Activated CD4-positive, alpha-beta T cell treated with anti-CD3 and anti-CD28 coated beads for 1 hour (primary cell): ENCODE measurements around the gene EMC8.
A peak's percentile ranks its signal among the peaks of the same experiment; 100 is the strongest.
"Not testable (repeated sequence)": the region's sequence is repeated elsewhere in the genome, so short reads cannot be mapped to it uniquely, and the experiment has no call there.

Source experiments
- DNase-seq: peaks from one replicate; pipeline ENCODE4 v3.0.0-alpha.2; 2020

EMC8 gene

DNA sequence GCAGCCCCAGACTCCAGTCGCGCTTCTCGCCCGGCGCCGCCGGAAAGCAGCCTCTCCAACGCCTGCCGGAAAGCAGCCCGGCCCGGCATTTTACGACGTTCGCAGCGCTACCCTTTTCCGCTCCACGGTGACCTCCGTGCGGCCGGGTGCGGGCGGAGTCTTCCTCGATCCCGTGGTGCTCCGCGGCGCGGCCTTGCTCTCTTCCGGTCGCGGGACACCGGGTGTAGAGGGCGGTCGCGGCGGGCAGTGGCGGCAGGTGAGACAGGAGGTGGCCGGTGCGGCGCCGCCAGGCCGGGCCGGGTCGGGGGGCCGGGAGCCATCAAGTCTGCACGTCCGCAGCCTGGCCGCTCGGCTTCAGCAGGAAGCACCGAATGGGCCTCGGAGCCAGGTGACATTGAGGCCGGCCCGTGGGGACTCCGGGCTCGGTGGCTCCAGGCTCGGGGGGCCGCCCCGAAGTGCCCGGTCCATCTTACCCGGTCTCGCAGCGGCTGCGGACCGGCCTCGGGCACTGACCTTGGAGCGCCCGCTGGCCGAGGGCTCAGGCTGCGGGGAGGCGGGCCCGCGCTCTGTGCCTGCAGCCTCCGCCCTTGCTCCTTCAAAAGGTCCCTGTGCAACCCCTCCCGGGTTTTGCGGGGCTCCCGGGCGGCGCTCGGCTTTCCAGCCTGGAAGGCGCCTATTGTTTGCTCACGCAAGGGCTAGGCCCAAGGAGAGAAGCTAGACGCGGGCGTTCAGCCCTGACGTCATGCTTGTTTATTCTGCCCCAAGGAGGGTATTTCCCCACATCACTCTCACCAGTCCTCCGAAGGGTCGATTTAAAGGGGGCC is at the start of gene EMC8, which contains the start of gene COX4I1:
EMC8 (minus strand) TSS at position 48 of the 824 bp plus-strand sequence. CDS start 249 bp downstream, outside the sequence.
COX4I1 (plus strand) TSS at position 199 of the 824 bp plus-strand sequence. CDS start 1,511 bp downstream, outside the sequence.
- DNase-seq = peak; percentile 86

GRCh38 chr16:85848986-85849385 is 49.6 kb upstream of the EMC8 start:
- DNase-seq = no peak

DNA sequence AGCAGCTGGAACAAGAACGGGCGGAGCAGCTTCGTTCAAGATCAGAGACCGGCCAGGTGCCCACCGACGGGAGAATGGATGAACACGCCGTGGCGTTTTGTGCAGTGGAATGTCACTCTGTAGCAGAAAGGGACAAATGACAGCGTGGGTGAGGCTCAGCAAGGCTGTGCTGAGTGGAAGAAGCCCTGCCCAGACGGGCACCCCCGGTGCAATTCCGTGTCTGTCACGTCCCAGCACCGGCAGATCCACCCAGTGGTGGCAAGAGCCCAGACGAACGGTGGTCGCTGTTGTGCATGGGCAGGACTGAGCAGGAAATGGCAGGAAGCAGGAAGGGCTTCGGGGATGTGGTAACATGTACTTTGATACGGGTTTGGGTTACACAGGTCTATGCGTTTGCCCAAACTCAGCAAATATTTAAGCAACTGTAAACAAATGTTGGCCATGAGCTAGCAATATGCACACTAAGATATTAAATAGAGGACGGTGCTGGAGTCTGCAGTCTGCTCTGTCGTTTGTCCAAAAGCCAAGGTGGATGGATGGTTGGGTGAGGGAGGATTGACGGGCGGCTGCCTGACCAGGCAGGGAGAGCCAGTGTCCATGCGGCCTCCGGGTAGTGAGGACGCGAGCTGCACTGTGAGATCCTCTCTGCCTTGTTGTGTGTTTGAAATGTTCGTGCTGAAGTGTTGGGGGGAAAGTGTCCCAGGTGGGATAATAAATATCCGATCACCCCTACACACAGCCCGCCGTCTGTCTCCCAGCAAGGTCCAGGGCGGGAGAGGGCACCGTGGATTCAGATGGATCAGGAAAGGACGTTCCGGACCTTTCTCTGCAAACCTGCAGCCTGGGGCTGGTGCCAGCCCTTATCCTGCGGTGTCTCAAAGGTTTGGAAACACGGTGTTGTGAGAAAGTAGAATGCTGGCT is 48.6 kb upstream of the EMC8 start:
- DNase-seq = no peak

DNA sequence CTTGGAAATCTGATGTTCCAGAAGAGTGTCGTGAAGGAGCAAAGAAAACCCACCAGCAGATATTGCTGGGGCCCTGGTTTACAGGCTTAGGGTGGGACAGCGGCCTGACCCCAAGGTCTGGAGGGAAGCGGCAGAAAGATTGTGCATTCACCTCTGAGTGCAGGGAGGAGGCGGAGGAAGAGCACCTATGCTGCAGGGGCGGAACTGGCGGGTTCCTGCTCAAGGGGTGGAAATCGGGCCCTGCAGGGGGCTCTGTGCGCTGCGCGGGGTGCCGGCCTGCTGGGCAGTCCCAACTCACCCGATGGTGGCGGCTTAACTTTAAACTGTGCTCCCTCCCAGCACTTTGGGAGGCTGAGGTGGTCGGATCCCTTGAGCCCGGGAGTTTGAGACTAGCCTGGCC is 47.7 kb upstream of the EMC8 start:
- DNase-seq = no peak

DNA sequence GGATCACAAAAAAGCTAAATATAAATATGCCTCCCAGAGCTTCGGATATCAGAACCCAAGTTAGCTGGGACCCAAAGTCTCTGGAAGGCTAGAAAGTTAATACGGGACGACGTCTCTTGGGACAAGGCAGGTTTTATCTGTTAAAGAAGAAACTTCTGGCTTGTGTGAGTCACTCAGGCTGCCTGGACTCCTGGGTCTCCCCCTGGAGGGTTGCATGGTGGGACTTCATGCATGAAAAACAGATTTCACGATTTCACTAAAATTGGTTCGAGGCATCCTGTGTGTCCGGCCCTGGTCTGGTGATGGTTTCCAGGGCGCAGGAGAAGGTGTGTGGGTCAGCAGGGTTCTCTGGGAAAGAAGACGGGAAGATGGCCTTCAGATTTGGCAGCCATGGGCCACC is 47.1 kb upstream of the EMC8 start:
- DNase-seq = no peak

DNA sequence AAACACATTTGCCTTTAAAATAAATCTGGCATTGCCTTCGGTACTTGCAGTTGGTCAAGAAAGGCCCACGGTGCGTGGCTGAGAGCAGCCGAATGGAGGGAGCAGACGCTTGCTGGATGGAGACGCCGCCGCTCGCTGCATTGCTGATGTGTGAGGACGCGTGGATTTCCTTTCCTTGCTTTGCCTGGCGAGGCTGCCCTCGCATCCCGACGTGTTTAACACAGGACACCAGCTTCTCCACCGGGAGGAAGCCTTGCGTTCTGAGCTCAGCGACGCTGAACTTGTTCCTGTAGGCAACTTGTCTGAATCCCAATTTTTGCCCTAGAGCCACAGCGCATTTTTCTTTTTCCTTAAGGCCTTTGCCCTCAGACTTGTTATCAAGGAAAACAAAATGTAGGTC is 45.9 kb upstream of the EMC8 start:
- DNase-seq = no peak

- DNase-seq = no peak
Measured at GRCh38 chr16:85844786-85845185, 45.4 kb upstream of the EMC8 start.

- DNase-seq = no peak
Measured at GRCh38 chr16:85844169-85844481, 44.8 kb upstream of the EMC8 start.

DNA sequence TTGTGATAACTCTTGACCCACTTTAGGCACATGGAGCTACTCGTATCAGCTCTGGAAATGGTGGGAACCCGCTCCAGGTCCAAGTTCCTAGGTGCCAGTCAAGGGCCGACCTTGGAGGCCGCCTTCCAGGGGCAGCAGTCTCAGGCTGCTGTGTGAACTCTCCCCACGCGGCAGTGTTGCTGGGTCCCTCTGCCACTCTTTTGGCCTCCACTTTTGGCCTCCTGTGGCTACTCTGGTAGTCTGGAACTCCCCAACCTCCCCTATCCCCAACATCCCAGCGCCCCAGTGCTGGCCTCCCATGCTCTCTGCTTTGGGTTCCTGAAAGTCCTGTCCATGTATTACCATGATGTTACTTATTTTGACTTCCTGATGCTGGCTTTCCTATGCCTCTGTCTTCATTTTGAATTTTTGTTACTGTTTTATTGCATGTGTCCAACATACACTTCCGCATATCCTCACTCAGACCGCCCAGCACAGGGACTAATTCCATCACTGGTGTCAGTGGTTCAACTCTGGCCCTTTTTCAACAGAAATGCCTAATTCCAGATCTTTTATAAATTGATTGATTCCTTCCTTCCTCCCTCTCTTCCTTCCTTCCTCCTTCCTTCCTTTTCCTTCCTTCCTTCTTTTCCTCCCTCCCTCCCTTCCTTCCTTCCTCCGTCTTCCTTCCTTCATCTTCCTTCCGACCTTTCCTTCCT is 44.3 kb upstream of the EMC8 start:
- DNase-seq = no peak

GRCh38 chr16:85842848-85843247 is 43.5 kb upstream of the EMC8 start:
- DNase-seq = no peak

DNA sequence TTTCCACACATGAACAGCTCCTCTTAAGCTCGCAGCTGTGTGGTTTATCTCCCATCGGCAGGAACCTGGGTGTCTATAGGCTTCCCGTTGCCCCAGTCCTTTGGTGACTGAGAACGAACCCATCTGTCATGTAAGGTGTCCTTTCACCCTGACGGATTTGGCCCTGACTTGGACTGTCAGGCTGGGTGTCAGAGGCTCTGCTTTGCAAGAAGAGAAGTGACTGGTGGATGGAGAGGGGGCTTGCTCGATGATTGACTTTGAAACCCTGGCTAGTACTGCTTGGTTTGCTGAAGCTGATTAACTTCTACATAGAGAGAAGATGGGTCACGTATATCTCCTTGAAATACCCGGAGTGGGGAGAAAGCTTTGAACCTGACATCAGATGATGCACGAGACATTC is 43.1 kb upstream of the EMC8 start:
- DNase-seq = no peak

DNA sequence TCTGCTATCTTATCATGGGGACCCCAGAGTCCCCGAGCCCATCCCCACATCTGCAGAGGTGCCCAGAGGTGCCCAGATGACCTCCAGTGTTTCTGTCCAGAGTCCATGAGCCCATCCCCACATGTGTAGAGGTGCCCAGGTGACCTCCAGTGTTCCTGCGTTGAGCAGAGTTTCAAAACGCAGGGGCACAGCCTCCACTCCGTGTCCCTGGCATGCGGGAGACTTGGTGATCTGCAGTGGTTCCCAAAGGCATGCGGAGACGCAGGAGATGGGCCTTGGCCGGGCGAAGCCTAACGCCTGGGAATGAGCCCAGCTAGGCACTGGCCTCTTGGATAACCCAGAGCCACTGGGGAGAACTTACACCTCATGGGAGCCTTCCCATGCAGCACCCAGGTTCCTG is 41.5 kb upstream of the EMC8 start:
- no peak for DNase-seq

DNA sequence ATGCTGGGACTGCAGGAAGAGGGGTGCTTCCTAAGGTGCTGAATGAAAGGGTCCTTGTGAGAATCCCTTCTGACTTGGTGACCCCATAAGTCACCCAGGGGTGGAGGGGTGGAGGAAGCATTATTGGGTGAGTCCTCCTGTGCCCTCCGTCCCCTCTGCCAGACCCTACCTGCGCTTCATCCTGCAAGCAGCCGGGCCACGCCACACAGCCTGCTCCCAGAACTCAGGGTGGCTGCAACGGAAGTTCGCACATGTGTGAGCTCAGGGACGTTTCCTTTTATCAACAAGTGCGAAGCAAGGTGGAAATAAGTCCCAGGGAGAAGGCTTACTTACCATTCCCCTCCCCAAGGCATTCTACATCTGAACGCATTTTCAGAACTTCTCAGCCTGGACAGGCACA is 41.1 kb upstream of the EMC8 start:
- no peak for DNase-seq

- DNase-seq = no peak
Measured at GRCh38 chr16:85839681-85840240, 40.4 kb upstream of the EMC8 start.

- no peak for DNase-seq
Measured at GRCh38 chr16:85838876-85839585, 39.7 kb upstream of the EMC8 start.

- no peak for DNase-seq
Measured at GRCh38 chr16:85838381-85838780, 39.0 kb upstream of the EMC8 start.

GRCh38 chr16:85837654-85838053 is 38.3 kb upstream of the EMC8 start:
- not testable (repeated sequence) for DNase-seq

DNA sequence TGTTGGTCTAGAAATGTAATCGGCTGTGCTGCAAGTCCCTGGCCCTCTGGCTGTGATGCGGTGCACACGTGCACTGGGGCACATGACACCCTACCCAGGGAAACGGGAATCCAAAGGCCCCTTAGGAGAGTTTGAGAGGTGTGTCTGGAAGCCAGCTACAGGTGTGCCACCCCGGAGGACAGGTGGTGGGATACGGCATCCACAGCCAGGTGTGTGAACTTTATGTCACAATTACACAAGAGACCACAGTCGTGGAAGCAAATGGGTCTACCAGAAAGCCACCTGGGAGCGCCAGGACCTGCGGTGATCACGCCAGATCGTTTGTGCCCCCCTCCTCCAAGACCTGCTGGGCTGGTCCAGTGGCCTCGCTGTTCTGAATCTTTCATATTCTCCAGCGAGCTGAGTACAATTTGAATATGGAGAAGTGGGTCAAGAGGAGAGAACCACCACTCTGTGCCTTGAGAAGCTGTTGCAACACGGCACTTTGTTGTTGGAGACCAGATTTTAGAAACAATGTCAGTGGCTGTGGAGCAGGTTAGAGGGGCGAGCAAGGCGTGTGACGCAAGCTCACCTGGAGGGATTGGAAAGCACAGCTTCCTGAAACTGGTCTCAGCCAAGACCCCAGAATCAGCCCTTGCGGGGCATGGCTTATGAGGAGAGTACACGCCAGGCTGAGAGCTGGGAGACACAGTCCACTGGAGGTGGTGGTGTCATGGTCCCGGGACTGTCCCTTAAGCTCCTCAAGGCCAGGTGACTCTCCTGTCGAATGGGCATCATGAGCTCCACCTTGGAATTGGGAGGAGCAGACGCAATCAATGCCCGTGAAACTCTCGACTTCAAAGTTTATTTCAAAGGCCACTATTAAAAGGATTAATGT is 37.6 kb upstream of the EMC8 start:
- DNase-seq = no peak

GRCh38 chr16:85835956-85836705 is 36.8 kb upstream of the EMC8 start:
- DNase-seq = no peak

DNA sequence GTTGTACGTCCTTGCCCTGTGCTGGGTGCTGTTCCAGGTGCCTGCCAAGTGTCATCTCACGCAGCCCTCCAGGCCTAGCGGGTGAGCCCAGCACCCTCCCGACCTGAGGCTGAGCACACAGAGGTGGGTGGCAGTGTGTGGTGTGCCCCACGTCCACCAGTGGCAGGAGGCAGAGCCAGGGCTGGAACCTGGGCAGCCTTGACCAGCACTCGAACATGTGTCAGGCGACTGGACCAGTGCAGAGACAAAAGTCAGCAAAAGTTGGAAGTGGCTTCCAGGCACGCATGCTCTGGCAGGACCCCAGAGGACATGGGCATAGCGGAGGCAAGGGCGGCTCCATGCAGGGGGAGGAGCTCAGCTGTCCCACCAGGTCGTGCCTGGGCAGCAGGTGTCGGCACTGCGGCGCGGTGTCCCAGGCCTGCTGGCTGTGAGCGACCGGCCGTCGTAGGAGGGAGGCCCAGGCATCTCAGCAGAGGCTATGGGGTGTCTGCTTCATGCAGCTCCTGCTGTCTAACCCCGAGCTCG is 35.9 kb upstream of the EMC8 start:
- no peak for DNase-seq
